Testis (tissue), 2 donors: ENCODE measurements around the gene SEZ6.

Experiments used
- POLR2A ChIP-seq: fragments of 450-650 bp; IDR thresholded peaks from one replicate; pipeline ENCODE4 v1.6.1; 2017; ENCODE audit warnings: antibody characterized with exemption, mild to moderate bottlenecking, moderate library complexity
- TF ChIP-seq, protein P1 (sequence below), 3 experiments: fragments of 450-650 bp in 2 of 3; fragments of 200-600 bp in 1 of 3; sonication (generic) in 1 of 3; IDR thresholded peaks; one replicate each; pipeline ENCODE4 v1.5.1; 2016 to 2019; ENCODE audit warnings: antibody characterized with exemption in 3 of 3, mild to moderate bottlenecking in 2 of 3, moderate library complexity in 1 of 3

GRCh38 chr17:28916302-28916934 lies 89.4 kb downstream of the SEZ6 start:
- TF ChIP-seq, protein P1, sequence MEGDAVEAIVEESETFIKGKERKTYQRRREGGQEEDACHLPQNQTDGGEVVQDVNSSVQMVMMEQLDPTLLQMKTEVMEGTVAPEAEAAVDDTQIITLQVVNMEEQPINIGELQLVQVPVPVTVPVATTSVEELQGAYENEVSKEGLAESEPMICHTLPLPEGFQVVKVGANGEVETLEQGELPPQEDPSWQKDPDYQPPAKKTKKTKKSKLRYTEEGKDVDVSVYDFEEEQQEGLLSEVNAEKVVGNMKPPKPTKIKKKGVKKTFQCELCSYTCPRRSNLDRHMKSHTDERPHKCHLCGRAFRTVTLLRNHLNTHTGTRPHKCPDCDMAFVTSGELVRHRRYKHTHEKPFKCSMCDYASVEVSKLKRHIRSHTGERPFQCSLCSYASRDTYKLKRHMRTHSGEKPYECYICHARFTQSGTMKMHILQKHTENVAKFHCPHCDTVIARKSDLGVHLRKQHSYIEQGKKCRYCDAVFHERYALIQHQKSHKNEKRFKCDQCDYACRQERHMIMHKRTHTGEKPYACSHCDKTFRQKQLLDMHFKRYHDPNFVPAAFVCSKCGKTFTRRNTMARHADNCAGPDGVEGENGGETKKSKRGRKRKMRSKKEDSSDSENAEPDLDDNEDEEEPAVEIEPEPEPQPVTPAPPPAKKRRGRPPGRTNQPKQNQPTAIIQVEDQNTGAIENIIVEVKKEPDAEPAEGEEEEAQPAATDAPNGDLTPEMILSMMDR (IDR thresholded peaks at IDR 0.05): peak; percentile 52 to 75 (median 58)
- TF ChIP-seq POLR2A: no peak
